ENCODE measurements around the gene TLR8.
A peak's percentile ranks its signal among the peaks of the same experiment; 100 is the strongest.
"Not testable (repeated sequence)": the region's sequence is repeated elsewhere in the genome, so short reads cannot be mapped to it uniquely, and the experiment has no call there.

The TLR8 gene

DNA sequence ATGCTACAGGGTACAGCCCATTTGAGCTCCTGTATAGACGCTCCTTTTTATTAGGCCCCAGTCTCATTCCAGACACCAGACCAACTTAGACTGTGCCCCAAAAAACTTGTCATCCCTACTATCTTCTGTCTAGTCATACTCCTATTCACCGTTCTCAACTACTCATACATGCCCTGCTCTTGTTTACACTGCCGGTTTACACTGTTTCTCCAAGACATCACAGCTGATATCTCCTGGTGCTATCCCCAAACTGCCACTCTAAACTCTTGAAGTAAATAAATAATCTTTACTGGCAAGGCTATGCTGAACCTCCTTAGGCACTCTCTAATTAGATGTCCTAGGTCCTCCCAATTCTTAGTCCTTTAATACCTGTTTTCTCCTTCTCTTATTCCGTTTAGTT is 38.0 kb downstream of the TLR8 start:
- DNase-seq (ENCODE audit: insufficient read length, low spot score); FAIRE-seq: not testable (repeated sequence)

DNA sequence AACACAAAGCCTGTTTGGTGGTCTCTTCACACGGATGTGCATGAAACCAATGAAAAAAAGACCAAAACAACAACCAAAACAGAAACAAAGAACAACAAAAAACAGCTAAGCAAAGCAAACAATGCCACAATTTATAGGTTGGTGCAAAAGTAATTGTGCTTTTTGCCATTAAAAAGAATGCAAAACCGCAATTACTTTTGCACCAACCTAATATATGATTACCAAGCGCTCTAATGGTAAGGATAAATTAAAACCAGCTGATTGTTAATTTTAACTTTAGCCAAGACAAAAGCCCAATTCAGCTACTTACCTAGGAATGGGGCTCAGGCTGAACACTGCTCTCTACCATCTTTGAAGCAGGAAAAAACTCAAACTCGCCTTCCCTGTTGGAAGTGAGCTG is 39.1 kb downstream of the TLR8 start:
- no peak for DNase-seq (ENCODE audit: insufficient read length, low spot score)
- no peak for FAIRE-seq

DNA sequence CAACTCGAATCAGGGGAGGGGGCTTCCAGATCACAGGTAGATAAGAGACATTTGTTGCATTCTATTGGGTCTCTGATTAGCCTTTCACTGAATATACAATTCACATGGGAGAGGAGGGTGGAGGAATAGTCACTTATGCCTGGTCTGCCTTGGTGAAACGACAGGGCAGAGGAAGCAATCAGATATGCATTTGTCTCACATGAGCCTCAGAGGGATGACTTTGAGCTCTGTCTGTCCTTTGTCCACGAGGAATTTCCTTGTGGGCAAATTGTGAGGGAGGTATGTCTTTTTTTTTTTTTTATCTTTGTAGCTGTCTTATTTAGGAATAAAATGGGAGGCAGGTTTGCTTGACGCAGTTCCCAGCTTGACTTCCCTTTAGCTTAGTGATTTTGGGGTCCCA is 40.0 kb downstream of the TLR8 start:
- FAIRE-seq (no peak), DNase-seq (ENCODE audit: insufficient read length, low spot score) (no peak)

DNA sequence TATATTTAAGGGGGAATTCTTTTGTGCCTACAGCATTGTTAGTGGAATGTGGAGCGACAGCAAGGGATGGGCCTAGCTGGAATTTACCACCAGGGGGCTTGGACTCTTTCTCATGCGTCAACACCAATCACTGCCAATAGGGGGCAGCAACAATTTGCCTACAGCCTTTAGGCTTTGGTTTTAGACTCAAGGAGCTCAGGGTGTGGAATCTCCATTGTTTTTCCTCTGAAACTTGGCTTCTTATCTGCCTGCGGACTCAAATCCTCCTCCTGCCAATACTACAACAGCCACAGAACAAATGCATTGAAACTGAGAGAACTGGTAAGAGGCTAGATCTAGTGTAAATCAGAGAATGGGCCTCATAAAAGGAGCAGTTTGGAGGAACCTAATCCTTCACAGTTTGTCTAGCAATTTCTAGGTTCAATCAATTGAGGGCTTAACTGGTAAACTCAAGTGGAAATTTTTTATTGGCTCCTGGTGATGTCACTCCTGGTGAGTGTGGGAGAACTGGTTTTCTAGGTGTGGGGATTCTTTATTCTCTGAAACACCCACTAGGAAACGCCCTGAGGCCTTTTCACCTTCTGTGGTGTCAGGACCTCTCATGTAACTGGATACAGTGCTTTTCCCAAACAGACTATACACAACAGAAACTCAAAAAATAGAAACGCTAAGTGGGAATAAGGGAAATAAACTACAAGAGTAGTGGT is 40.6 kb downstream of the TLR8 start:
- peak; percentile 81 for DNase-seq (ENCODE audit: insufficient read length, low spot score)
- no peak for FAIRE-seq

DNA sequence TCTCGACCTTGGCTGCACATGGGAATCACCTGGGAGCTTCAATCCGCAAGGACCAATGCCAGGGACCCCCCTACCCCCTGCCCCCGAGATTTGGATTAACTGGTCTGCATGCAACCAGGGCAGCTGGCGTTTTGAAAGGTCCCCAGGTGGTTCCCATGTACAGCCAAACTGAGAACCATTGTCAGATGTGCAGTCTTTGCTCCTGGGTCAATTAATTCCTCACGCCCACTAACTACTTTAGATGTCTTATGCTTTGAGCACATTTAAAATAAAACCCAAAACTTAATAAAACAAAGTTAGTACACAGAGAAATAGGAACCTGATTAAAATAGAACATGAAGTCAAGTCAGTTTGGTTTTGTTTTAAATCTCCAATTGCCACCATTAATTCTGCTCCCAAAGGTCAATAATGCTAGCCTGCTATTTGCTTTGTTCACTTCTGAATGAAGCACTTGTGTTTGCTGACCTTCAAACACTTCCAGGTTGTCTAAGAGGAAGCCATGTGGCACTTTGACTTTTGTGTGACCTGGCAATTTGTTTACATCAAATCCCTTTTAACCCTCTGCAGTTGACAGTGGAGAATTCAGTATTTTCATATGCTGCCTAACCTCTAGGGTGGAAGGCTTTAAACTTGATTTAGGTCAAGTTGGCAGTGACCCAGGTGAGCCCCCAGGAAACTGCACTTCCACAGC is 41.3 kb downstream of the TLR8 start:
- DNase-seq (ENCODE audit: insufficient read length, low spot score) = no peak

DNA sequence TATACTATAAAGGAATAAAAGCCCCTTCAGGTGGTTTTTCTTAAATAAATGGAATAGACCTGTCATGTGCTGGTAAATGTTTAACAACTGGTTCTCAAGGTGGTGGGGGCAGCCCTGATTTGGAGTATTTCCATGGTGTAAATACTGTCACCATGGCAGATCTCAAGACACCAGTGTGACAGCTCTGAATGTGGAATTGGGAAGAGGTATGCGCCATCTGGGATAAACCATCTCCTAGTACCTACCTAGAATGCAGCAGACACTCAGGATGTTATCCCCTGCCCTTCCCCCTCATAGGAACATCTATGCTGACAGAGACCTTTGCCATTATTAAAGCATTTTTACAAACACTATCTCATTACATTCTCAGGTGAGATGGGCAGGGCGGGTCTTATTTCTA is 42.1 kb downstream of the TLR8 start:
- FAIRE-seq (no peak), DNase-seq (ENCODE audit: insufficient read length, low spot score) (no peak)

More for the DNA sequence above, 41.3 kb downstream of the TLR8 start:
- FAIRE-seq = no peak

DNA sequence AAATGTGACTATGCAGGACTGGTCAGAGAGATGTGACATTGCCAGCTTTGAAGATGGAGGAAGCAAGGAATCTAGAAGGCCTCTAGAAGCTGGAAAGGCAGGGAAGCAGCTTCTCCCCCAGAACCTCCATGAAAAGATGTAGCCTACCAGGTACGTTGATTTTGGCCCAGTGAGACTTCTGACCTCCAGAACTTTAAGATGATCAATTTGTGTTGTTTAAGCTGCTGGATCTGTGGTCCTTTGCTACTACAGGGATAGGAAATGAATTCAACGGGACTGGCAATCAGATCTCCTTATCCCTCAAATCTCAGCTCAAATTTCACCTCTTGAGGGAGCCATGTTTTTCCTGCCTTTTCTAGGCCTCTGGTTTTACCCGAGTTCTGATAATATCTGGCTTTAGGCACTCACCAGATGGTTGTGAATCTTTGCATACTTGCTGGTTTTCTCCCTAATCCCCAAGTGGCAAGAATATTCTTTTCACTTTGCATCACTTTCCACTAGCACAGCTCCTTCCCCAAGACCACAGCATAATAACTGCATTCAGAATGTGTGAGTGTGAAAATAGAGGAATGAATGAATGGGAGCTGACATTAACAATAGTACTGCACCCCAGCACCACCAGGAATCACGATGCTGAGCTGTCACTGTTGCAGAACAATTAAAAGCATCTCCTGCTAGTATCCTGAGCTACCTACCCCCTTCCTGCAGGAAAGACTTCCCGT is 42.9 kb downstream of the TLR8 start:
- DNase-seq (ENCODE audit: insufficient read length, low spot score) (no peak), FAIRE-seq (no peak)

DNA sequence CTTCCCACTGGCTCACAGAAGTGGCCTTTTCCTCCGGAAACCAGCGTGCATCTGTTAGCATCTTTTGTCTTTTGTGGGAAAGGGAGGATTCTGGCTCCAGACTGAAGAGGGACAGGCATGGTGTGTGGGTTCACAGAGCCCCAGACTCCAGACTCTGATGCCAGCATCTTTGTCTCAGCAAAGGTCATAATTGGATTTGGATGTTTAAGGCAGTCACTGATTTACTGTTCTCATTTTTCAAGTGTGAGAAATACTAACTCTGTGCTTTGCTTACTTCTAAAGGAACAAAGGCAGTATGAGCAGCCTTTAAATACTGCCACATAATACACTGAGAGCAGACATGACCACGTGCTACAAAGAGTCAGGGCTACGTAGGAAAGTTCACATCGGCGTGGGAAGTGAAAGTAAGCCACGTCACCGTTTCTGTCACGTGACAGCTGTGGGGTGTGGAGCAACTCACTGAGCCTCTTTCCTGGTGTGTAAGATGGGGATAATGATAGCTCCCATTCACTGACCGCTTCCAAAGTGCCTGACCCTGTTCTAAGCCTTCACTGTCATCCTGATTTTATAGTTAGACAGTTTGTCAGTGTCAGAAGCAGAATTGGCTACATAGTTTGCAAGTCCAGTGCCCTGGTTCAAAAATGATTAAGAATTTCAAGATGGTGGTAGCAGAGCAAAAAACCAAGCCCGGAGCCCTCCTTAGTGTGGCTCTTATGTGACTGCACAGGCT is 43.7 kb downstream of the TLR8 start:
- no peak for FAIRE-seq
- DNase-seq (ENCODE audit: insufficient read length, low spot score) = no peak

DNA sequence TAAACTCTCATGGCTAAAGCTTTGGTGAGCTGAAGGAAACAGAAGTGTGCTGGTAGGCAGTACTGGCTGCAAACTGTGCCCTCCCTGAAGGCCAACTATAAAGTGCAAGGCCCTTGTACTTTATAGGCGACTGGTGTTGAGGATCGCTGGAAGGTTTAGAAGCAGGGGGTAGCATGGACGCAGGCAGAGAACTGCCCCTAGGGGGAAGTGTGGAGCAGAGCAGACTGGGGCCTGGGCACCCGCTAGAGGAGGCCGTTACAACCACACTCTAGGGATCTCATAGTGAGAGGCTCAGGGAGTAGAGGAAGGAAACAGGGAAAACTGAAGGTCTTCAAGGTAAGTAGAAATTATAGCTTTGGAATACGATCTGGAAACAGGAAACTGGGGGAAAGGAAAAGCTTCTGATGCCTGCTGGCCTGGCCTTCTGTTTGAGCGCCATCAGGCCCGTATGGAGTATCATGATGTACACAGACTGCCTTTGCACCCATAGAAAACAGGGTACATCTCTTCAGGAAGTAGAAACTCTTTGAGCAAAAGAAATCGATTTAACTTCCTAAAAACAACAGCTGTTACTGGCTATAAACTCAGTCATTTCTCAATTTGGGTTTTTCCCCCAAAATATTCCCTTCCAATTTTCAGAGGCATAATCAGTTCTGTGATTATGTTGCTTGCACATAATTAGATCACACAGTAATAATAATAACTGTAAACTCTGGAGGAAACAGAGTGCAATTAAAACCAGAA is 44.6 kb downstream of the TLR8 start:
- FAIRE-seq = no peak
- no peak for DNase-seq (ENCODE audit: insufficient read length, low spot score)

DNA sequence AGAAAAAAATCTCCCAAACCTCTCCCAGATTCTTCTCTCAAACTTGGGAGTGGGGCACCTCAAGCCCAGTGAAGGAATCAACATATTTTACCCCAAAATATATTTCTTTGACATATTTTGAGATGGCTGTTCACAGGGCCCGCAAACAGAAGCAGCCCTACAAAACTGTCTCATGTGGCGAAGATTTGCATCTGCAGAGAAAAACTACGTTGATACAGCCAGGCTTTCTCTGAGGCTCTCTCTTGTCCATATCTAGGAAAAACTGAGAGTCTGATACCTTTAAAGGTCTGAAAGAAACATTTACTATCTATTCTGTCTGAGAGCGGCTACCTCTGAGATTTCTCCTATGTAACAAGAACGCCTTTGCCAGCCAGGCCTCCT is 45.2 kb downstream of the TLR8 start:
- DNase-seq (ENCODE audit: insufficient read length, low spot score) = no peak
- no peak for FAIRE-seq

DNA sequence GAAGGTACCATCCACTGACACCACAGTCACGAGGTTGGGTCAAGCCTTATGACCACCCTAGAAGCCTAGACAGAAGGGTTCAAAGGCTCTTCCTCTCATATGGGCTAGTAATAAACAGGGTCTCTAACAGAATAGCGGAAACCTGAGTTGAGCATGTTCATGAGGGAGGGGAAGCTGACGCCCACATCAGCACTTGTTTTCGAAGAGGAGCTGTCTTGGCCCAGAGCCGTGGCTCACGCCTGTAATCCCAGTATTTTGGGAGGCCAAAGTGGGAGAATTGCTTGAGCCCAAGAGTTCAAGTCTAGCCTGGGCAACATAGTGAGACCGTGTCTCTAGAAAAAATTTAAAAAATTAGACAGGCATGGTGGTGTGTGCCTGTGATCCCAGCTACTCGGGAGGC is 47.0 kb downstream of the TLR8 start:
- DNase-seq (ENCODE audit: insufficient read length, low spot score) (no peak), FAIRE-seq (no peak)

DNA sequence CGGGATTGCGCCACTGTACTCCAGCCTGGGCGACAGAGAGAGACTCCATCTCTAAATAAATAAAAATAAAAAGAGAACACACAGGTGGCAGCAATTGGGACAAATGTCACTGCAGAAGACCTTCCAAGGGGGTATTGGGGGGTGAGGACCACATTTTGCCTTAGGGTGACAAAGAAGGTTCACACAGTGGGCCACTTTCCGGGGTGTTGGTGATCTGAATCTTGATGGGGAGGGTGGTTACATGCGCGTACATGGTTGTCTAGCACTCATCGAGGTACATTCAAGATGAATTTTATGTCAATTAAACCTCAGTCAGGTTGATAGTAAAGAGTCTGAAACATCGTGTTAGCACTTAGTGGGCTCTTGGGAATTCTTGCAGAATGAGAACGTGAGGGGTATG is 48.0 kb downstream of the TLR8 start:
- FAIRE-seq (no peak), DNase-seq (ENCODE audit: insufficient read length, low spot score) (no peak)

DNA sequence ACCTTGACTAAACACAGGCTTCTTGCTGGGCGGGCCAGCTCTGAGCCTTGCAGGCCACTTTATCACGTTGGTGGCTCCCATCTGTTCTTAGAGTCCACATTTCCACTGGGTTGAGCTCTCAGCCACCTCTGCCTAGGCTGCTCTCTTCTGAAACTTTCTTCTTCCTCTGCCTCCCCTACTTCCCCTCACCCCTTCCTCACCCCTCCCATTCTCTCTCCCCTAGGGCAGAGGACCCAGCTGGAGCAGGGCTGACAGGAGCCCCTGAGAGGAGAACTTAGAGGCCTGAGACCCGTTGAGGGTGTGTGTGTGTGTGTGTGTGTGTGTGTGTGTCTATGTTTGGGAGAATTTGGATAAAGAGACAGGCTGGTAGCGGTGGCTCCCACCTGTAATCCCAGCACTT is 48.6 kb downstream of the TLR8 start:
- FAIRE-seq (no peak), DNase-seq (ENCODE audit: insufficient read length, low spot score) (no peak)

DNA sequence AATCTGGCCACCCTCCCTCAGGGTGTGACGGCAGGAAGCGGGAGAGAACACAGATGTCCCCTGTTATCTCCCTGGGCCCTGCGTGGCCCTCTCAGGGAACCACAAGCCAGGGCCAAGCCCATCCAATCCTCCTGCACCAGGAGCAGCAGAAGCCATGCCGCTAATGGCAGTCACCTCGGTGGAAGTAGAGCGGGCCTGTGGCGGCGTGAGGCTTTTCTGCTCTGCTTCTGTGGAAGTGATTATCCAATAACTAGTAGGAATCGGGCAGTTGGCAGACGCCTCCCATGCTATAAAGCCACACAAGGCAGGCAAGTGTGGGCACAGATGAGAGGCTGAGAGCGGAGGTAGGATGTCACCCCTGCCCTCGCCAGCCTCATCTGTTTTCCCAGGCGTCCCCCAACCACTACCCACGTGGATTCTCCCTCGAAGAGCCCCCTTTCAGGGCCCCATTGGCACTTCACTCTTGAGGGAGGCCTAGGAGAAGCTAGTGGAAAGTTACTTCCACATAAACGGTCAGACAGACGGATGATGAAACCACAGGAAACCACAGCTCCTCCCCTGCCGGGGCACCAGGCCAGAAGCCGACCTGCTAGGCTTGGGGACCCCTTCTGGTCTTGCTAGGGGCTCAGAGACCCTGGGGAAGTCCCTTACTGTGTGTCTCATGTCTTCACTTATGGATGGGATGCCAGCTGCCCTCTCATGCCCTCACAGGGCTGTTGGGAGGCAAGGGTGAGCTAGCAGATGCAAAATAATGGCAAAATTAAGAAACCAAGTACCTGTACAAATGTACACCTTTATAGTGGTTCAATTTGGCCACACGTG is 49.7 kb downstream of the TLR8 start:
- no peak for DNase-seq (ENCODE audit: insufficient read length, low spot score)

DNA sequence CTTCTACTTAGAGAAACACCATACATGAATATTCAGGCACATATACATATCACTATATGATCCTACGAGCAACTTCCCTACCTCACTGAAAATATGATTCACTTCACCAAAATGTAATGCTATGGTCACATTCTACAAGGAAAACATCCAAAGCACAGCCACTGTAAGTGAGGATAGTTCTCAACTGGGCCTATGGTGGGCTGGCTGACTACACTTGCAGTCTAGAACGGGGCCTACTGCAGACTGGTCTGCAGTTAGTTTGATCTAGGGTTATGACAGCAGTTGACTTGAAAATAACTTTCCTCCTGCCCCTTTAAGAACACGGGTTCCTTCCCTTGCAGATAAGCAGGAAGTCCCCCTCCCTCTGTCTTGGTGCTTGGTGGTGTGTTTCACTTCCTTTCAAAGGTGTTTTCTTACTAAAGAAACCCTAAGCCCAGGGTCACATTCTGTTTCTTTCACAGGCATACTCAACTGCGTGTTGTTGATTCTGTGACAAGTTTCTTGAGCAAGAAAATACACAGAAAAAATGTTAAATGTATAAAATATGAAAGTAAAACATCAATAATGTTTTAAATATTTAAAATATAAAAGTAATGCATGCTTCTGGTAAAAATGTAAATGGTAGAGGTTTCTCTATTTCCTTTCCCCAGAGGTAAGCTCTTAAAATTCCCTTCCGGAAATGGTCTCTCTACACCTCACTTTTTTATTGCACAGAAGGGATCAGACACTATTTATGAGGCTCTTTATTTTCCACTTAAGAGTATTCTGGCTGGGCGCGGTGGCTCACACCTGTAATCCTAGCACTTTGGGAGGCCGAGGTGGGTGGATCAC is 50.5 kb downstream of the TLR8 start:
- FAIRE-seq (peak; percentile 38), DNase-seq (ENCODE audit: insufficient read length, low spot score) (peak; percentile 70)

More for the DNA sequence above, 49.7 kb downstream of the TLR8 start:
- no peak for FAIRE-seq

DNA sequence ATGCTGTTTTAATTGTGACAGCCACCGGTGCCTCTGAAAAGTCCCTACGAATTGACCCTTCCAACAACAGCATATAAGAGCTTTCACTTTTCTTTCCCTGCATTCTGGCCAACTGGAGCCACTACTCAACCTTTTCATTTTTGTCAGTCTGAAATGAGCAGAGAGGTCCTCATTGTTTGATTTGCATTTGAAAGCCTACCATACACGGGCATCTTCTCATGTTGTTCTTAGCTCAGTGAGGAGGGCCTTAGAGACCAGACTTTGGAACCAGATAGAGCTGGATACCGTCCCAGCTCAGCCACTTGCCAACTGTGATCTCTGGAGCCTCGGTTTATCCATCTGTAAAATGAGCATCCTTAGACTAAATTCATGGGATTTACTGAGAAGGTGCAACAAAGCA is 51.6 kb downstream of the TLR8 start:
- DNase-seq (ENCODE audit: insufficient read length, low spot score) (no peak), FAIRE-seq (no peak)

DNA sequence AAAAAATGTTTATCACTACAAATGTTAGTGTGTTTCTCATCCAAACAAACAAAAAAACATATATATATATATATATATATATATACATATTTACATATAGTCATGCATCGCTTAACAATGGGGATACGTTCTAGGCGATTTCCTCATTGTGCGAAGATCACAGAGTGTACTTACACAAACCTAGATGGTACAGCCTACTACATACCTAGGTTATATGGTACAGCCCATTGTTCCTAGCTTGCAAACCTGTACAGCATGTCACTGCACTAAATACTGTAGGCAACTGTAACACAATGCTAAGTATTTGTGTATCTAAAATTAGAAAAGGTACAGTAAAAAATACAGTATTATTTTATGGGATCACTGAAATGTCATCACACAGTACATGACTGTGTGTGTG is 52.0 kb downstream of the TLR8 start:
- FAIRE-seq = no peak
- no peak for DNase-seq (ENCODE audit: insufficient read length, low spot score)

DNA sequence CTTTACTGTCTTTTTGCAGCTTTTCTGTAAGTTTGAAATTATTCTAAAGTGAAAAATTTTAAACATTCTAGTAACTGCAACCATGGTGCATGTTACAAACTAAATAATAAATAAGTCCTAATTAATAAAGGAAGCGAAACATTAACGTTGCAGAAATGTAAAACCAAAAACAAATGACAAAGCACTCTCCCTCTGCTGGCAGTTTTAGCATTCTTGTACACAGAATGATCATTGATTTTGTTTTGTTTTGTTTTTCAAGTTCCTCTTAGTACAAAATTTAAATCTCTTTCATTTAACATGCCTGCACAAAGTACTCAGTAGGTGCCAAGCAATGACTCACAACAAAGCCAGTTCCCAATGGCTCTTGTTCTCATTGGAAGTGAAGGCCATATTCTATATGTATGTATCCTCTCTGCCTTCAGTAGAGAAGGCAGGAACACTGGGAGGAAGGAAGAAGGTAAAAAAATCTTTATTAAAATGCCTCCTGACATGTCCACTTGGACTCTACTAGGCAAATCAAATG is 54.8 kb downstream of the TLR8 start:
- no peak for FAIRE-seq

More for the DNA sequence above, 54.8 kb downstream of the TLR8 start:
- DNase-seq (ENCODE audit: insufficient read length, low spot score) = no peak
